Stimulated activated CD4-positive, alpha-beta T cell treated with anti-CD3 and anti-CD28 coated beads, Interleukin-1b, Interleukin-23, amount 100 ng/mL, for 4 hours (primary cell): ENCODE data around the gene SLX9.
A peak's percentile ranks its signal among the peaks of the same experiment; 100 is the strongest.

Source experiments
- DNase-seq, 2 donors: peaks; one replicate each; pipeline ENCODE4 v3.0.0-alpha.2; 2020; ENCODE audit warnings: low read depth in 2 of 2

Gene SLX9

GRCh38 chr21:44959376-44960091, 19.7 kb downstream of the SLX9 start:
- no peak for DNase-seq

GRCh38 chr21:44960141-44961092, 20.6 kb downstream of the SLX9 start:
- no peak for DNase-seq

GRCh38 chr21:44962403-44962966, 22.7 kb downstream of the SLX9 start:
- DNase-seq = no peak

DNA sequence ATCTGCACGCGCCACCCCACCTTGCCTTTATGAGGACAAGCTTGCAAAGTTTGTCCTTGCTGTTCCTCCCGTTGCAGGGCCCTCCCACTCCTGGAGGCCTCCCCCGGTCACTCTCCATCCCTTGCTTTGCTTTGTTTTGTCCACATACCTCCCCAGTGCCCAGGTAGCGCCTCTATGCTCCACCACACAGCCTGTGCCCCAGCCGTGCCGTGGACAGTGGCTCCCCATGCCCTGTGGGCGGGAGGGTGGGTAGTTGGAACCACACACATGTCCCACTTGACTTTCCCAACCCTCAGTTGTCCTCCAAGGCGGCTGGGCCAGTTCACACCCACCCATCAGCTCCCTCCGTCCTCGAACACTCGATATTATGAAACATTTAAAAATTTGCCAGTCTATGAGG, 24.6 kb downstream of the SLX9 start:
- DNase-seq = no peak

- DNase-seq = peak in 1 of 2 donors; percentile 15
These were observed 25.6 kb downstream of the SLX9 start for GRCh38 chr21:44965251-44966022.

- no peak for DNase-seq
These were observed 26.6 kb downstream of the SLX9 start for GRCh38 chr21:44966135-44967081.

DNA sequence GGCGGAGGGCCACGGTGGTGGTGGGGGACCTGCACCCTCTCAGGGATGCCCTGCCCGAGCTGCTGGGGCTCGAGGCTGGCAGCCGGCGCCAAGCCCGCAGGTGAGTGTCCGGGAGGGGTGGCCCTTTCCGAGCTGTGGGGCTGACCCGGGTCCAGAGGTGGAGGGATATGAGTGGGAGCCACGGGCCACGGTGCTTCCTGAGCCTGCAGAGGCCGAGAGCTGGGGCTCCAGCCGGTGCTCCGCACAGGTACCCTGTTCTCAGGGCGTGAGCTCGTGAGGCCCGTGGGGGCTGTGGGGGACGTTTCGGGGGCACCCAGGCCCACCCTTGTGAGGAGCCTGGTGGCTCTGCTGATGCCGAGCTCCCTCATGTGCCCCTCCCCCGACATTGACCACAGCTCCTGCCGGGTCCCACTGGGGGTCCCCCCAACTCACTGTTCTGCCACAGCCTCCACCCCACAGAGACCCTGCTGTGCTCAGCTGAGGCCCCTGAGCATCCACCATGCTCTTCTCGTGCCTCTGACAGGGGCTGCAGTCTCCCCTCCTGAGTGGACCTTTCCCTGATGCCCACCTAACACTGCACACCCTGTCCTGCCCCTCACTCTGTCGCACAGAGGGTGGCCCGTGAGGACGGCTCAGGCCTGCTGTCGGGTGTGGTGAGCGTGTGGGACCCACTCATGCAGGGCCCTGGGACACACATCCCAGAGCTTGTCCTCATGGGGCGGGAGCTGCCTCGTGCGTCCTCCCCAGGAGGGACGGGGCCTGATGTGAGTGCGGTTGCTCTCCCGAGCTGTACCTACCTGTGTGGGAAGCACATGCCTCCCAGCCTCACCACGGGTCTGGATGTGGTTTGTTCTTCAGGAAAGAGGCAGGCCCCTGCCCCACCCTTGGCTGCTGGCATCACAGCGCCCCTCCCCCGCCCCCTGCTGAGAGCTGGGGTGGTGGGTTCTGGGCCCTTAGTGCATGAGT, 27.5 kb downstream of the SLX9 start:
- no peak for DNase-seq

DNA sequence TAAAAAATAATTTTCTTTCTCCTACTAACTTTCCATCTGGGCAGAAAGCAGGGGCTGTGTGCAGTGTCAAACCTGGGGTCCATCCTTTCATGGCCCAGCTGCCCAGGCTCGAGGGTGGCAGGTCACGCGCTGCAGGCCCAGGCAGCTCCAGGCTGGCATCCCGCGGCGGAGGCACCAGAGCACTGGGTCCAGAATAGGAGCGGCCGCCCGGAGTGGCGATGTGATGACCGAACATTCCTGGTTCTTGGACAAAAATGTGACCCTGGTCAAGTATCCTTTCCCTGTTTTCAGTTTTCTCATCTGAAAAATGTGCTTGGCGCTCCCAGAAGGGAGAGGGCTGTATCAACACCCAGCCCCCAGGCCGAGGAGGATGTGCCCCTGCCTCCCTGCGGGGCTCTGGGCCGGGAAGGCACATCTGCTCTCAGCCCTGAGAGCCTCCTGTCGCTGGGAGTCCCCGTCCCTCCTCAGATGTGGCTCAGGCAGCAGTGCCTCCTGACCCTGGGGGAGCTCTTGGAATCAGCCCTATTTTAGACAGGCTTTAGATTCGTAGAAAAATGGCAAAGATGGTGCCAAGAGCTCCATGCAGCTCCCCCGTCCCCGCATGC, 29.3 kb downstream of the SLX9 start:
- DNase-seq = no peak

- no peak for DNase-seq
These were observed 30.3 kb downstream of the SLX9 start for GRCh38 chr21:44969931-44970755.

- no peak for DNase-seq
These were observed 31.2 kb downstream of the SLX9 start for GRCh38 chr21:44970766-44971671.

DNA sequence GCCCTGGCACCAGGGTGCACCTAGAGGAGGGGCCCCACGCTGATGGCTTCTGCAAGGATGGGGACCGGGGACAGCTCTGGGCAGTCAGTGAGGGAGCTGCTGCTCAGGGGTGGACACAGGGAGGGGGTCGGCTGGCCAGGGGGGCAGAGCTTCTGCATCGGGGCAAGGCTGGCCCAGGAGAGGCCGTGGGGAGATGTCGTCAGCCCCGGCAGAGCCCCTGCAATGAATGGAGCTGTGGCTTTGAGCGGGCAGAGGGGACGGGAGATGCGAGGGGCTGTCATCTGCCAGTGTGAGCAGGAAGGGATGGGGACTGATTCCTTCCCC, 31.8 kb downstream of the SLX9 start:
- no peak for DNase-seq

DNA sequence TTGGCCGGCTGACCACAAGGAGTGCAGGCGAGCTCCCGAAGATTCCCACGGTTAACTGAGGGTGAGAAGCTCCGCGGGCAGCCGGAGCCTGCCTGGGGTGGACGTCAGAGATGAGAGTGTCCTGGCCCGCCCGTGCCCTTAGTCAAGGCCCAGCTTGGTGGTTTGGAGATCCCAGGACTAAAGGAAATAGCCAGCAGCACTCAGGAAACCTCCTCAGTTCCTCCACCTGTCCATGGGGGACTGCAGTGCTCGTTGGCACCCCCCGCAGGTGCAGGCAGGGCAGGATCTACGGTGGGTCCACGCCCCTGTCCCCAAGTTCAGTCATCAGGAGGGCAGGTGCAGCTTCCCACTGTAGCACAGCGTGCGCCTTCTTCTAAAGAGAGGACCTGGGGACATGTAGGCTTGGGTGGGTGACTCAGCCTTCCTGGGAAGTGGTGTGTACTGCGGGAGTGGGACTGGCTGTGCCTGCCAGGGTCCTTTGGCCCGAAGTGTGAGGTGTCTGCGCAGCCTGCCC, 32.5 kb downstream of the SLX9 start:
- DNase-seq = no peak

GRCh38 chr21:44972821-44973220, 33.0 kb downstream of the SLX9 start:
- no peak for DNase-seq

DNA sequence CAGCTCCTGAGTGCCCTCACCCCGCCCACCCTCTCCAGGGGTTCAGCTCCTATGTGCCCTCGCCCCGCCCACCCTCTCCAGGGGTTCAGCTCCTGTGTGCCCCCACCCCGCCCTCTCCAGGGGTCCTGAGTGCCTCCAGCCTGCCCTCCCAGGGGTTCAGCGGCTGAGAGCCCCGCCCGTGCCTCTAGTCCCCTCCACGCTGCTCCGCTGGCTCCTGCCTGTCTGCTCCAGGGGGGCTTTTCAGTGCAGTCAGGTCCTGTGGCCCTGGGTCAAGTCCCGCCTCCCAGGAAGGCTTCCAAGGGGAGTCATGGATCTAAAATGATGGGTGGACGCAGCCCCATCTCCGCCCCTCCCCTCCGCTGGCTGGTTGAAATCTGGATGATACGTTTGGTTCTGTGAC, 33.8 kb downstream of the SLX9 start:
- no peak for DNase-seq

GRCh38 chr21:44974676-44975075, 34.8 kb downstream of the SLX9 start:
- DNase-seq = no peak

DNA sequence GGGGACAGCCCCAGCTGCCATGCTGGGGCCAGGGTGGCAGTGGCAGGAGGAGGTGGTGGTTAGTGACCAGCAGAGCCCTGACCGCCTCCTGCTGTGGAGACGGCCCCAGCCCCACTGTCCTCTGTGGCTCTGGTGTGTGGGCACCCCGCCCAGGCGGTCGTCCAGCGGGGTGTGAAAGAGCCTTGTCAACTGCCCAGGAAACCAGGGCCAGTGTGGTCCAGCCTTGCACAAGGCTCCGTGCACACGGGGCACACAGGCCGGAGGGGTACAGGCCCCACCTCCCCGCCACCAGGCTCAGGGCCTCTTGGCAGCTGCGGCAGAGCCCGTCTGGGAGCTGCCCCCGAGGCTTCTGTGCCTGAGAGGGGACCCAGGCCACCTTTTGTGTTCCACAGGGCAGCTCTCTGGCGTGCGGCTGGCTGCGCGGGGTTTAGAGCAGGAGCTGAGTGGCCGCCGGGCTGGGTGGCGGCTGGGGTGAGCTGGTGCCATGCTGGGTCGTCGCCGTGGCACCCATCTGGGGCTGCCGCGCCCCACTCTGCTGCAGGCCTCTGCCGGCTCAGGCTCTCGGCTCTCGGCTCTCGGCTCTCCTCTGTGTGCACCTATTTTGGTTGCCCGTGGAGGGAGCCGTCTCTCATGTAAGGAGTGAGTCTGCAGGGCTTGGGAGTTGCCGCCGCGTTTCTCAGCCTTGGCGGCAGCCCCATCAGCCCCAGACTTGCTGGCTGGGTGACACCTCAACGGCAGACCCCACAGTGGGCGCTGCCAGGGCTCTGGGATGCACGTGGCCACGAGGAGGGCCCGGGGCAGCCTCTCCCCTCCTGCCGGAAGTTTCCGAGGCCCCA, 36.1 kb downstream of the SLX9 start:
- DNase-seq = no peak
